Loucy (cell line): ENCODE measurements around the gene HIVEP1.

Source experiments
- H2AFZ ChIP-seq: fragments of 200-600 bp; sonication (generic); 2 replicates; pipeline ENCODE4 v1.6.0; 2016; ENCODE audit warnings: antibody characterized with exemption, mild to moderate bottlenecking, low read length, moderate library complexity
- H3F3A ChIP-seq: fragments of 200-600 bp; 2 replicates; pipeline ENCODE4 v1.6.0; 2016; ENCODE audit warnings: antibody characterized with exemption, low read depth, mild to moderate bottlenecking
- H3K27me3 ChIP-seq: fragments of 200-600 bp; sonication (generic); 2 replicates; pipeline ENCODE4 v1.6.1; 2014; ENCODE audit warnings: low read length, mild to moderate bottlenecking; ENCODE audit not compliant: insufficient read depth, poor library complexity, severe bottlenecking
- H3K36me3 ChIP-seq: fragments of 200-600 bp; sonication (generic); 2 replicates; pipeline ENCODE4 v1.6.1; 2016; ENCODE audit warnings: low read length; ENCODE audit not compliant: insufficient read depth
- H3K4me1 ChIP-seq: fragments of 200-600 bp; sonication (generic); 2 replicates; pipeline ENCODE4 v1.5.1; 2014; ENCODE audit warnings: low read length, mild to moderate bottlenecking; ENCODE audit not compliant: insufficient read depth, poor library complexity, severe bottlenecking
- H3K4me2 ChIP-seq: fragments of 200-600 bp; sonication (generic); 2 replicates; pipeline ENCODE4 v1.6.0; 2014; ENCODE audit warnings: antibody characterized with exemption, low read length, low read depth, mild to moderate bottlenecking; ENCODE audit not compliant: poor library complexity, severe bottlenecking
- H3K4me3 ChIP-seq: fragments of 200-600 bp; sonication (generic); 2 replicates; pipeline ENCODE4 v1.5.1; 2014; ENCODE audit warnings: low read length, mild to moderate bottlenecking, mixed read lengths; ENCODE audit not compliant: poor library complexity, severe bottlenecking
- H3K79me2 ChIP-seq: fragments of 200-600 bp; sonication (generic); 2 replicates; pipeline ENCODE4 v1.6.1; 2014; ENCODE audit warnings: low read length; ENCODE audit not compliant: insufficient read depth
- H3K9ac ChIP-seq: fragments of 200-600 bp; sonication (generic); 2 replicates; pipeline ENCODE4 v1.6.0; 2014; ENCODE audit warnings: mild to moderate bottlenecking, low read depth, low read length, moderate library complexity; ENCODE audit not compliant: poor library complexity, severe bottlenecking
- H3K9me2 ChIP-seq: fragments of 200-600 bp; sonication (generic); replicated peaks from 2 replicates; pipeline ENCODE4 v1.6.1; 2016; ENCODE audit warnings: low read depth, low read length, mixed read lengths
- H3K9me3 ChIP-seq: fragments of 200-600 bp; sonication (generic); 2 replicates; pipeline ENCODE4 v1.6.1; 2014; ENCODE audit warnings: mild to moderate bottlenecking, antibody characterized with exemption, low read length, low read depth; ENCODE audit not compliant: insufficient read depth
- H4K20me1 ChIP-seq: fragments of 200-600 bp; sonication (generic); 2 replicates; pipeline ENCODE4 v1.6.0; 2014; ENCODE audit warnings: antibody characterized with exemption, low read length, mild to moderate bottlenecking; ENCODE audit not compliant: insufficient read depth, poor library complexity, severe bottlenecking
- CTCF ChIP-seq: fragments of 200-600 bp; sonication (generic); conservative IDR thresholded peaks from 2 replicates; pipeline ENCODE4 v1.5.1; 2014; ENCODE audit warnings: mild to moderate bottlenecking, antibody characterized with exemption, low read length
- EZH2phosphoT487 ChIP-seq: fragments of 200-600 bp; IDR thresholded peaks from 2 replicates; pipeline ENCODE4 v1.6.1; 2018; ENCODE audit warnings: antibody characterized with exemption, mild to moderate bottlenecking, moderate library complexity, borderline replicate concordance

HIVEP1 gene

GRCh38 chr6:12137480-12137879 is 125.4 kb downstream of the HIVEP1 start:
- no peaks in the 10 kb centered on the region for H3K9me2 ChIP-seq

DNA sequence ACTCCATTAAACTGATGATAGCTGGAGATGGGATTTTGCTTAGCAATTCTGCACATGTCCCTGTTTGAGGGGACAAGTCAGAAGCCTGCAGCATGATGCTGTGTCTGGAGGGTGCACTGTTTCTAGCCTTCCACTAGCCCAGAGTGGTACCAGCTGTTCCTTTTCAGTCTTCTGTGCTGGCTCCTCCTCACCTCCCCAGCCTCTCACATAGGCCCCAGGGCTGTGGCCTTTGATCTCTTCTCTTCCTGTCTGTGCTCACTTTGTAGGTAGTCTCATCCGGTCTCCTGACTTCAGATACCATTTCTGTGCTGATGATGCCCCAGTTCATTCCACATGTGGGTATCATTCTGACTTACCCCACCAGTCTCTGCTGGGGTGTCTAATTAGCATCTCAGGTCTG is 126.3 kb downstream of the HIVEP1 start:
- Histone ChIP-seq H3F3A (no peaks in the 10 kb centered on the region), H2AFZ (no peak overlapping the region), H3K9me3 (no peaks in the 10 kb centered on the region), H4K20me1 (no peaks in the 10 kb centered on the region), H3K36me3 (peaks cover 14% of the 10 kb centered on the region; the same call in 1 of the 2 replicates), H3K4me3 (no peak overlapping the region), H3K9ac (no peak overlapping the region), H3K4me1 (peaks cover 21% of the 10 kb centered on the region), H3K4me2 (no peak overlapping the region), H3K9me2 (no peaks in the 10 kb centered on the region), H3K27me3 (no peaks in the 10 kb centered on the region), H3K79me2 (no peaks in the 10 kb centered on the region)
- no peak for TF ChIP-seq CTCF
- TF ChIP-seq EZH2phosphoT487, result no peak

More at GRCh38 chr6:12137480-12137879, 125.4 kb downstream of the HIVEP1 start:
- Histone ChIP-seq H3K36me3 (peaks cover 14% of the 10 kb centered on the region; the same call in 1 of the 2 replicates), H3K27me3 (no peaks in the 10 kb centered on the region), H3F3A (no peaks in the 10 kb centered on the region), H3K9me3 (no peaks in the 10 kb centered on the region), H3K4me1 (peaks cover 21% of the 10 kb centered on the region), H3K9ac (no peak overlapping the region), H3K79me2 (no peaks in the 10 kb centered on the region), H3K4me3 (no peak overlapping the region), H2AFZ (no peak overlapping the region), H4K20me1 (no peaks in the 10 kb centered on the region), H3K4me2 (no peak overlapping the region)
- TF ChIP-seq CTCF (no peak), EZH2phosphoT487 (no peak)

GRCh38 chr6:12138936-12139335 is 126.8 kb downstream of the HIVEP1 start:
- H3K79me2 ChIP-seq, result no peaks in the 10 kb centered on the region
- TF ChIP-seq EZH2phosphoT487, result no peak
- TF ChIP-seq CTCF, result no peak
- H3K9me2 ChIP-seq, result no peaks in the 10 kb centered on the region
- no peaks in the 10 kb centered on the region for H3K9me3 ChIP-seq
- H3K4me3 ChIP-seq, result no peak overlapping the region
- H4K20me1 ChIP-seq, result no peaks in the 10 kb centered on the region
- no peak overlapping the region for H2AFZ ChIP-seq
- no peaks in the 10 kb centered on the region for H3F3A ChIP-seq
- H3K36me3 ChIP-seq, result peaks cover 14% of the 10 kb centered on the region; the same call in 1 of the 2 replicates
- H3K4me1 ChIP-seq, result peaks cover 21% of the 10 kb centered on the region
- H3K27me3 ChIP-seq, result no peaks in the 10 kb centered on the region
- H3K9ac ChIP-seq, result no peak overlapping the region
- no peak overlapping the region for H3K4me2 ChIP-seq
